Hematopoietic multipotent progenitor cell treated with erythropoietin and hydrocortisone succinate and interleukin-3 and kit ligand, for 4 days (in vitro differentiated cells): Measurements from ENCODE around the gene FOXB2.
"Not testable (repeated sequence)": the region's sequence is repeated elsewhere in the genome, so short reads cannot be mapped to it uniquely, and the experiment has no call there.

Experiments used
- DNase-seq: peaks from one replicate; pipeline ENCODE4 v3.0.0-alpha.2; 2015

The FOXB2 gene

GRCh38 chr9:77019236-77019925 lies at the start of gene FOXB2:
TSS of gene FOXB2 (plus strand) at chr9:77019655. CDS start at chr9:77019655, 0 bp downstream.
- peak; percentile 40 for DNase-seq

GRCh38 chr9:76969716-76970115 lies 49.7 kb upstream of the FOXB2 start:
- no peak for DNase-seq

DNA sequence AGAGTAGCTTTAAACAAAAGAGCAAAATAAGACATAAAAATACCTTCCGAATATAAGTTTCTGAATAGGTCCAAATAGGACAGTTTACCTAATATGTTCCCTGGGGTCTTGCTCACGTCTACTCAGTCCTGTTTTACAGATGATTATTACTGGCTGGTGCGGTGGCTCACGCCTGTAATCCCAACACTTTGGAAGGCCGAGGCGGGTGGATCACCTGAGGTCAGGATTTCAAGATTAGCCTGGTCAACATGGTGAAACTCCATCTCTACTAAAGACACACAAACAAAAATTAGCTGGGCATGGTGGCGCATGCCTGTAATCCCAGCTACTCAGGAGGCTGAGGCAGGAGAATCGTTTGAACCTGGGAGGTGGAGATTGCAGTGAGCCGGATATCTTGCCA lies 40.6 kb upstream of the FOXB2 start:
- DNase-seq: not testable (repeated sequence)

DNA sequence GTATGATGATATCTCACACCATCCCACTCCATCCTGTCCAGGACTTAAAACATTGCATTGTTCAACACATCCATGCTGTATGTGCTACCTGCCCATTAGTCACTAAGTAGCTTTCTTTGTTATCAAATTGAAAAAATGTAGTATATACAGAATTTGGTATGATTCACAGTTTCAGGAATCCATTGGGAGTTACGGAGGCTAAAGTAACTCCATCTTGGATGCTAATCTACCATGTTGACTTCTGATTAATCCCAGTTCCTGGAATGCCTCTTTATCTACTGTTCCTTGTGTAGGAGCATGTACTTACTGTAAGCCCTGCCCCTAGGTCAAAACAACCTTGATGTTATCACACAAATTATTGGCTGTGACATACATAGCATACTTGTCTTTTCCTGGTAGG lies 38.9 kb upstream of the FOXB2 start:
- DNase-seq: no peak

GRCh38 chr9:76984486-76984885 lies 35.0 kb upstream of the FOXB2 start:
- DNase-seq: no peak

DNA sequence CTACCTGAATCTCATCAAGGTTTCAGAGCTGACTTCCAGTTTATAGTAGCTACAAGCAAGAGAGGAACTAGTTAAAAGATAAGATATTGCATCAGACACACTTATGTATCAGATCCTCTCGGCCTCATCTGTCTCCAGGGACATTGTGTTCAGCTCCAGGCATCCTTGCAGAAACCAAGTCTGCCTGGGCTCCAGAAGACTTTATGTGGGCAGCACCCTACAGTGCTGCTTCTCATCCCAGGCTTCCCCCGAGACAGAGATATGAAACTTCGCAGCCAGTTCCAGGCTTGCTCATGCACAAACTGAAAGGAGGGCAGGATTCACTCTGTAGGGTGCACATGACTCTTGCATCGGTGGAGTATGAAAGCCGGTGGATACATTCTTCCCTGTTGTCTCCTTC lies 33.9 kb upstream of the FOXB2 start:
- DNase-seq: peak; percentile 20

DNA sequence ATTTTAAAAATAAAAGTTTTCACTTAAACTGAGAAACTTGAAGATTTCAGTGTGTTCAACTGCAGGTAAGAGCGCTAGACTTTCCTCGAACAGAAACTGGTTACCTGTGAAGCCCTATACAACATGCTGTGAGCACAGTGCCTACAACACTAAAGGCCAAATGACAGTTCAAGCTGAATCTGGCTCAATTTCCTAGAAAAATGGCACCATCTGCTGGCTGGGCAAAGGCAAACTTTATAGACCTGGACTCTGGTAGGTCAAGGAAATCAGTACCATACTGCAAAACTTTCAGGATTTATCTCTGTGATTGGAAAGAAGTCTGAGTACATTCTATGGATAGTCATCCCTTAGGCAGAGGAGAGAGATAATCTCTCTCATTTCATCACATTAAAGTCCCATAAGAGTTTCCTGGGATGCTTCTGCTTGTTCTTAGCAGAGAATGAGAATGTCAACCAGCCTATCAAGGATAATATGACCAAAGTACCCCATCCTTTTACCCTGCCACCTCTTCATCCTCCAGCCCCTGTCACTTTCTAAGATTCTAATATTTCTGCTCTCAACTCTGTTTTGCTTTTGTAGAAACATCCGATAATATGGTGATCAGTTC lies 31.8 kb upstream of the FOXB2 start:
- DNase-seq: peak; percentile 68

DNA sequence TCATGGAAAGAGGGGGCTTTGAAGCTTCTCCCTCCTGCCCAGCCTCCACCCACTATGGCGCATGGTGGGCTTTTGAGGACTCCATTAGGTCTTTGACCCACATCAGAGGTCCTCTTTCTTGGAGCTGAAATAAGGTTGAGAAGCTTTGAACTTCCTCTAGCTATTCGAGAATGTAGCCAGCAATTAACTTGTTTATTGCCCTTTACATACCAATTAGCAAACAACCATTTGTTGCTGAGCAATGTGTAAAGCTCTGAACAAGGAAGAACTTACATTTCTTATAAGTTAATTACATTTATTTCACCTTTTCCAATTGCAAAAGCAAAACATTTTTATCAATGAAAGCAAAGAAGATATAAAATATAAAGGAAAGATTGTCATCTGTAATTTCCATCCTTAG lies 30.5 kb upstream of the FOXB2 start:
- DNase-seq: no peak

DNA sequence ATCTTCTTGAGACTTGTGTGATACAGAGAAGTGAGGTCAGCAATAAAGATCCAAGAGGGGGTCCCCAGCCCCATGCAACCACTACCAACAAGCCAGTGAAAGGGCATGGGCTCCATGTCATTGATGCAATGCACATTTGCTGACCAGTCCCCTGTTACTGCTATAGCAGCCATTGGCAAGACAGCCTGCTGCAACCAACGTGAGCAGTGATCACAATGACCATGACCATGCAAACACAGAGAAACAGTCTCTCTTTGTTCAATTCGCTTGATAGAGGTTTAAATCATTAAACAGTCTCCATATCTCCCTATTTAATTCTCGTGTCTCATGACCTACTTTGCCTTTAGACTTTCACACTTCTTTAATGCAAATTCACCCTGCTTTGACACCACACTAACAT lies 30.0 kb upstream of the FOXB2 start:
- DNase-seq: no peak

GRCh38 chr9:76996700-76997099 lies 22.8 kb upstream of the FOXB2 start:
- DNase-seq: peak; percentile 60

DNA sequence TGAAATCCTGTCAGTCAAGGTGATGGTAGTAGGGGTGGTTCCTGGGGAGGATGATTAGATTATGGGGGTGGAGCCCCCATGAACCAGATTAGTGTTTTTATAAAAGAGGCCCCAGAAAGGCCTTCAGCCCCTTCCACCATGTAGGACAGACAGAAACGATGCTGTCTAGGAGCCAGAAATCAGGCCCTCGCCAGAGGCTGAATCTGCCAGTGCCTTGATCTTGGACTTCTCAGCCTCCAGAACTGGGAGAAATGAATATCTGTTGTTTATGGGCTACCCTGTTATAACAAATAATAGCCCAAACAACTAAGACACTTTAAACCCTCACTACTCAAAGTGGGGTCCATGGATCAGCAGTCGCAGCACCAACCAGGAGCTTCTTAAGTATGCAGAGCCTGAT lies 20.2 kb upstream of the FOXB2 start:
- DNase-seq: no peak

DNA sequence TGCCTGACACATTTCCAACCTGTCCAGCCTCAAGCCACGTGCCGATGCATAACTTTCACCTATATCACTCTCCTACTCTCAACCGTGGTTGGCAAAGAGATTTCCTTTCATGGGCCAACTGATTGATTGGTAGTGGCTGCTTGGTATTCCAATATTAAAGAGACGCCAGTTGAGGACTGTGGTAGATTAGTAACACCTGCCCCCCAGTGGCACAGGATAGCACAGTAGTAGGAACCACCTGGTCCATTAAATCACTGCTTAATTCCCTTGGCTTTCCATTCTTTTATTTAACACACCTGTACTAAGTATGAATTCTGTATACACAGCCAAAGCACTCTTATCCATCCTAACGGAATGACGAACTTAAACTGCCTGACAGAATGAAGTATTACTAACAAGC lies 19.1 kb upstream of the FOXB2 start:
- DNase-seq: no peak

DNA sequence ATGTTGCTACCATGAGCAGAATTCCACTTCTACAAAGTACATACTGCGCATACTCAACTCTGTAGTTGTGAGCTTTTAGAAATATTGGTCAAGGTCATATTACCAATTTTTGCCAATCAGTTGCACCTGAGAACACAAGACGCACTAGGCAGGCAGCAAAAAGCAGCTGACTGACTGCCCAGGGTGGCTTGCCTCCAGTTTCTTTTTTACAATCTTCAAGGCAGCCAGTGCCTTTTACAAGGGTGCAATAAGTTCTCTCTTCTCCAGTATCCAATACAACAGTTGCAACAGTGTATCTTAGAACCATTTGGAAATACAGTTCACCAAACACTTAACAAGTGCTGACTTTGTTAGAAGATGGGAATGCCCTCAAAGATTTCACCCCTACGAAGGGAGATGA lies 16.1 kb upstream of the FOXB2 start:
- DNase-seq: no peak

- no peak for DNase-seq
These were observed 14.2 kb upstream of the FOXB2 start for GRCh38 chr9:77005216-77005615.

- no peak for DNase-seq
These were observed 8.9 kb upstream of the FOXB2 start for GRCh38 chr9:77010527-77010926.

- DNase-seq: peak; percentile 71
These were observed 7.3 kb upstream of the FOXB2 start for GRCh38 chr9:77011973-77012821.

DNA sequence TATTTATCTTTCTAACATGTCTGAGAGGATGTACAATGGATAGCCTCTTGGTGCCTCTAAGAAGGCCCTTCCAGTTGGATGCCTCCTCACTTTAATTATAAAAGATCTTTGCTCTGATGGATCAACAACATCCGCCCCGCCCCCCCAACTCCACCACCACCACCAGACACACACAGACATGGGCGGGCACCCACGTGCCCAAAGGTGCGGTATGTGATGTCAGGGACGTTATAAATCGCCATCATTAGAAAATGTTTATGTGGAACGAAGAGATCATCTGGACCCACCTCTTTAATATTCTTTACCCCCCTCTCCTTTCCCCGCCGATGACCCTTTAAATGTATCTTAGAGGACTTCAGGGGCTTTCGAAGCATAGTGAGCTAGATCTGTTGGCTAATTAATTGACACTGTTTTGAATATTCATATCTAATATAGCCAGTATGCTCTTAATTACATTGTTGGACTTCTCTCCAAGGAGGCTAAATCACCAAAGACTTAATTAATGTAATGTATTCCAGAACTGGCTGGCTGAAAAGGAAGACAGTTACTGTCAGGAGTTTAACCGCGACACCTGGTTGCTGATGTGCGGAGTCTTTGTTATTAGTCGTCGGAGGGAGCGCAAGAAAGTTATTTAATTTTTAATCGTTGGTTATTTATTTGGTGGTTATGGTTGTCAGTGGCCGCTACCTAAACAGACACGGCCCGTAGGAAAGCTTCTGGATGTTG lies 6.1 kb upstream of the FOXB2 start:
- DNase-seq: no peak

DNA sequence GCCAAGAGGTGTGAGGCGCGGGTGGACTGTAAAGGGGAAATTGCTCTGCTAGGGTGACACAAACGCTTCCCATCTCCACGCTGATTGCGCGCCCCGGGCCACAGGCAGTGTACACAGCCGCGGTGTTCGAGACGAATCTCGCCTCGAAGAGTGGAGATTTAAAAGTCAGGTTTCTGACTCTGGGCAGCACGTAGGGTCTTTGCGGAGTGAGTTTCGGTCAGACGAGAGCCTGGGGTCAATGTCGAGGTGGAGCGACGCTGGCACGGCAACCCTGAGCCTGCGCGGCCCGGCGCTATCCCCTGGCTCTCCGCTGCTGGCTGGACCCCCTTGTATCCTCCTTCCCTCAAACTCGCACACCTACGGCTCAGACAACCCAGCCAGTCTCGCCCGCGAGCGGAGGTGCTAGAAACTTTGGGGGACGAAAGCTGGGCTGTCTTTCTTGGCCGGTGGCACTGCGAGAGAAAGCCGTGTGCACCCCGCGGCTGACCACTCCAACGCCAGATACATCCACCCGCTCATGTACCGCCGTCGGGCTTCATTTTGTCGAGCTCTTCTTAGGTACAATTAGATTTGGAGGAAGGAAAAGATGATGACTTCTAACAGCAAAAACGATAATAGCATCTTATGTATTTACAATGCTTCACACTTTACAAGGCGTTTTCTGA lies 5.4 kb upstream of the FOXB2 start:
- peak; percentile 5 for DNase-seq

GRCh38 chr9:77014597-77015263 lies 4.7 kb upstream of the FOXB2 start:
- DNase-seq: peak; percentile 5

DNA sequence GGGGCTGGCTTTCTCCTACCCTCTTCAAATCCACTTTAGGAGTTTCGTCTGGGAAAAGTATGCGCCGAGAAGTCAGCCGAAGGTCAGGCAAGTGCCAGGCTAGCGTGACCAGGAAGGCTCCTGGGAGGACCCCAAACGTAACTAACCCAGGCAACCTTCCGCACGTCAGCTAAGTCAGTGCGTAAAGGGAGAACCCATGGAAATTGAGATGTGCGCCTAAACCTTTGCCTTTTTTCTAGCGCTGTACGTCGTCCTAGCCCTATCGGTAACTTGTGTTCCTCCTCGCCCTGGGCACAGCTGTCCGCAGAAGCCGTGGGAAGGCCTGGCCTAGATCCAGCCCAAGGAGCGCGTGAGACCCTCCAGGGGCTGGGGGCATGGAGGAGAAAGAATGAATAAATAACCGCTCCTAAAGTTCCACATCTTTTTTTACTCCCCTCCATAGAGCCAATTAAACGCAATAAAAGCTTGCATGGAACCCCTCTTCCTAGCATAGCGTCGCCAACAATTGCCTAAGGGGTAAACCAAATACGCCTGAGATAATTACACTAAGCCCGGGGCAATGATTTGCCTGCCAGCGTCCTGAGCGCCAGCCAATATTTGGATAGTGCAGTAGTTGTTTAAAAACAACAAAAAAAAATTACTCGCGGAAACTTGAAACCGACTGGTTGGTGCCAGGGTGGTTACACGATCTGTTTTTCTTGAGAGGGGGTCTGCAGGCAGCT lies 4.0 kb upstream of the FOXB2 start:
- peak; percentile 9 for DNase-seq

GRCh38 chr9:77016121-77016525 lies 3.3 kb upstream of the FOXB2 start:
- DNase-seq: peak; percentile 40
